Stimulated activated naive CD8-positive, alpha-beta T cell treated with anti-CD3 and anti-CD28 coated beads, Interleukin-15, Interleukin-2, amounts not matched to agents 100 ng/mL and 50 ng/mL, for 24 hours (primary cell): ENCODE measurements around the gene PAX2.

Experiments used
- H3K27ac Mint-ChIP-seq: one replicate; pipeline ENCODE4 v1.8.0; 2021; ENCODE audit warnings: mild to moderate bottlenecking, mixed read lengths
- H3K27me3 Mint-ChIP-seq: one replicate; pipeline ENCODE4 v1.8.0; 2021; ENCODE audit warnings: mixed read lengths
- H3K36me3 Mint-ChIP-seq: one replicate; pipeline ENCODE4 v1.8.0; 2021; ENCODE audit warnings: low read depth, mixed read lengths
- H3K4me1 Mint-ChIP-seq: one replicate; pipeline ENCODE4 v1.8.0; 2021; ENCODE audit warnings: low read depth, mixed read lengths
- H3K4me3 Mint-ChIP-seq: one replicate; pipeline ENCODE4 v1.8.0; 2021; ENCODE audit warnings: mild to moderate bottlenecking, mixed read lengths
- H3K9me3 Mint-ChIP-seq: one replicate; pipeline ENCODE4 v1.8.0; 2021; ENCODE audit warnings: mixed read lengths

PAX2 gene

GRCh38 chr10:100750291-100751210 is 5.2 kb downstream of the PAX2 start:
- Mint-ChIP-seq H3K27ac (no peak overlapping the region), H3K27me3 (peaks cover 79% of the 10 kb centered on the region), H3K9me3 (no peaks in the 10 kb centered on the region), H3K4me3 (no peak overlapping the region), H3K36me3 (no peaks in the 10 kb centered on the region), H3K4me1 (peaks cover 23% of the 10 kb centered on the region)

GRCh38 chr10:100751211-100751933 is 6.0 kb downstream of the PAX2 start:
- Mint-ChIP-seq H3K4me1 (peaks cover 19% of the 10 kb centered on the region), H3K27ac (no peak overlapping the region), H3K27me3 (peaks cover 78% of the 10 kb centered on the region), H3K4me3 (no peak overlapping the region), H3K9me3 (no peaks in the 10 kb centered on the region), H3K36me3 (no peaks in the 10 kb centered on the region)

GRCh38 chr10:100755821-100756220 is 10.4 kb downstream of the PAX2 start:
- H3K9me3 Mint-ChIP-seq = no peaks in the 10 kb centered on the region
- H3K4me1 Mint-ChIP-seq = no peaks in the 10 kb centered on the region
- peaks cover 83% of the 10 kb centered on the region for H3K27me3 Mint-ChIP-seq
- H3K27ac Mint-ChIP-seq = no peak overlapping the region
- no peak overlapping the region for H3K4me3 Mint-ChIP-seq
- H3K36me3 Mint-ChIP-seq = no peaks in the 10 kb centered on the region

GRCh38 chr10:100759331-100759730 is 13.9 kb downstream of the PAX2 start:
- Mint-ChIP-seq H3K4me1 (no peaks in the 10 kb centered on the region), H3K27me3 (peaks cover 77% of the 10 kb centered on the region), H3K27ac (no peak overlapping the region), H3K36me3 (no peaks in the 10 kb centered on the region), H3K9me3 (no peaks in the 10 kb centered on the region), H3K4me3 (no peak overlapping the region)

- H3K4me1 Mint-ChIP-seq = no peaks in the 10 kb centered on the region
These were observed 15.3 kb downstream of the PAX2 start for GRCh38 chr10:100760726-100761125.

GRCh38 chr10:100761191-100761590 is 15.8 kb downstream of the PAX2 start:
- Mint-ChIP-seq H3K9me3 (no peaks in the 10 kb centered on the region), H3K4me3 (no peak overlapping the region), H3K36me3 (no peaks in the 10 kb centered on the region), H3K4me1 (no peaks in the 10 kb centered on the region), H3K27ac (no peak overlapping the region), H3K27me3 (peaks cover 78% of the 10 kb centered on the region)

More at GRCh38 chr10:100760726-100761125, 15.3 kb downstream of the PAX2 start:
- Mint-ChIP-seq H3K27ac (no peak overlapping the region), H3K27me3 (peaks cover 78% of the 10 kb centered on the region), H3K36me3 (no peaks in the 10 kb centered on the region), H3K9me3 (no peaks in the 10 kb centered on the region), H3K4me3 (no peak overlapping the region)

- no peak overlapping the region for H3K27ac Mint-ChIP-seq
- no peak overlapping the region for H3K4me3 Mint-ChIP-seq
- no peaks in the 10 kb centered on the region for H3K9me3 Mint-ChIP-seq
- no peaks in the 10 kb centered on the region for H3K4me1 Mint-ChIP-seq
- H3K27me3 Mint-ChIP-seq = peaks cover 74% of the 10 kb centered on the region
- H3K36me3 Mint-ChIP-seq = no peaks in the 10 kb centered on the region
These were observed 17.8 kb downstream of the PAX2 start for GRCh38 chr10:100763043-100763747.

GRCh38 chr10:100766693-100767421 is 21.5 kb downstream of the PAX2 start:
- Mint-ChIP-seq H3K27me3 (peaks cover 47% of the 10 kb centered on the region), H3K4me3 (no peak overlapping the region), H3K9me3 (no peaks in the 10 kb centered on the region), H3K36me3 (no peaks in the 10 kb centered on the region), H3K27ac (no peak overlapping the region), H3K4me1 (no peaks in the 10 kb centered on the region)

GRCh38 chr10:100767422-100767775 is 22.0 kb downstream of the PAX2 start:
- Mint-ChIP-seq H3K36me3 (no peaks in the 10 kb centered on the region), H3K4me1 (no peaks in the 10 kb centered on the region), H3K27me3 (peaks cover 43% of the 10 kb centered on the region), H3K4me3 (no peak overlapping the region), H3K27ac (no peak overlapping the region), H3K9me3 (no peaks in the 10 kb centered on the region)

- Mint-ChIP-seq H3K27me3 (peaks cover 34% of the 10 kb centered on the region), H3K27ac (no peak overlapping the region), H3K4me1 (no peaks in the 10 kb centered on the region), H3K36me3 (no peaks in the 10 kb centered on the region), H3K9me3 (no peaks in the 10 kb centered on the region), H3K4me3 (no peak overlapping the region)
These were observed 24.1 kb downstream of the PAX2 start for GRCh38 chr10:100769481-100769880.

- peaks cover 29% of the 10 kb centered on the region for H3K27me3 Mint-ChIP-seq
- H3K9me3 Mint-ChIP-seq = no peaks in the 10 kb centered on the region
- no peak overlapping the region for H3K4me3 Mint-ChIP-seq
- no peaks in the 10 kb centered on the region for H3K36me3 Mint-ChIP-seq
- H3K27ac Mint-ChIP-seq = no peak overlapping the region
- no peaks in the 10 kb centered on the region for H3K4me1 Mint-ChIP-seq
These were observed 28.3 kb downstream of the PAX2 start for GRCh38 chr10:100773646-100774045.

- no peak overlapping the region for H3K27ac Mint-ChIP-seq
- H3K4me1 Mint-ChIP-seq = no peaks in the 10 kb centered on the region
- H3K4me3 Mint-ChIP-seq = no peak overlapping the region
- H3K9me3 Mint-ChIP-seq = no peaks in the 10 kb centered on the region
- H3K27me3 Mint-ChIP-seq = peaks cover 34% of the 10 kb centered on the region
- no peaks in the 10 kb centered on the region for H3K36me3 Mint-ChIP-seq
These were observed 28.8 kb downstream of the PAX2 start for GRCh38 chr10:100774223-100774622.

GRCh38 chr10:100774876-100775275 is 29.5 kb downstream of the PAX2 start:
- Mint-ChIP-seq H3K36me3 (no peaks in the 10 kb centered on the region), H3K27me3 (peaks cover 34% of the 10 kb centered on the region), H3K4me1 (no peaks in the 10 kb centered on the region), H3K9me3 (no peaks in the 10 kb centered on the region), H3K27ac (no peak overlapping the region), H3K4me3 (no peak overlapping the region)

- no peaks in the 10 kb centered on the region for H3K9me3 Mint-ChIP-seq
- H3K4me3 Mint-ChIP-seq = no peak overlapping the region
- H3K27me3 Mint-ChIP-seq = peaks cover 35% of the 10 kb centered on the region
- no peak overlapping the region for H3K27ac Mint-ChIP-seq
- H3K36me3 Mint-ChIP-seq = no peaks in the 10 kb centered on the region
- no peaks in the 10 kb centered on the region for H3K4me1 Mint-ChIP-seq
These were observed 30.0 kb downstream of the PAX2 start for GRCh38 chr10:100775386-100775785.
